Measurements from ENCODE around the gene PARVA. TPM values are rescaled to one million over a fixed set of nuclear protein-coding genes. Genes with fewer than 3 reads are reported as not detected.

Gene PARVA
- total RNA-seq, 1 experiment from 2014 or later, result 18.1 TPM

GRCh38 chr11:12444601-12445000 lies 67.2 kb downstream of the PARVA start:
- Histone ChIP-seq H3K23ac (ENCODE audit: insufficient read length, low read depth, low read length) (no peak overlapping the region), H3K79me1 (ENCODE audit: insufficient read depth, low read depth, low read length, poor library complexity, severe bottlenecking) (no peaks in the 10 kb centered on the region), H3K4me2 (ENCODE audit: insufficient read depth, insufficient read length, low read length) (no peak overlapping the region), H2AFZ (ENCODE audit: low read length) (no peak overlapping the region), H2BK20ac (ENCODE audit: low read depth, low read length, poor library complexity, severe bottlenecking) (no peak overlapping the region), H3K9me3 (ENCODE audit: control insufficient read depth, low read depth, low read length) (no peaks in the 10 kb centered on the region), H4K5ac (ENCODE audit: insufficient read length, low read depth, low read length) (no peak overlapping the region), H3K27ac (ENCODE audit: insufficient read length, low read depth, low read length) (no peak overlapping the region), H3K9ac (ENCODE audit: extremely low read depth, insufficient read length, low read length) (no peak overlapping the region), H4K8ac (replicated peaks; ENCODE audit: insufficient read length, low read depth, low read length) (no peak overlapping the region), H3K79me2 (ENCODE audit: insufficient read depth, low read length) (no peaks in the 10 kb centered on the region), H3K18ac (ENCODE audit: insufficient read length, low read depth, low read length) (no peak overlapping the region), H3K4ac (ENCODE audit: low read depth, low read length) (no peak overlapping the region), H2AK5ac (ENCODE audit: insufficient read length, low read length) (no peak overlapping the region), H3K14ac (ENCODE audit: insufficient read depth, low read length) (no peak overlapping the region), H2BK120ac (ENCODE audit: low read depth, low read length, poor library complexity, severe bottlenecking) (no peak overlapping the region), H3K4me1 (ENCODE audit: insufficient read depth, low read length) (peaks cover 3% of the 10 kb centered on the region; the same call in 1 of the 2 replicates), H2BK5ac (ENCODE audit: insufficient read length, low read length) (no peak overlapping the region), H3K23me2 (ENCODE audit: insufficient read length, low read depth, low read length, poor library complexity, severe bottlenecking) (no peaks in the 10 kb centered on the region), H3K27me3 (ENCODE audit: insufficient read depth, low read length) (no peaks in the 10 kb centered on the region), H4K91ac (ENCODE audit: insufficient read length, low read depth, low read length) (no peak overlapping the region), H3K56ac (ENCODE audit: insufficient read length, low read depth, low read length) (no peak overlapping the region), H2BK15ac (ENCODE audit: low read depth, low read length) (no peak overlapping the region), H4K20me1 (ENCODE audit: control insufficient read depth, insufficient read depth, insufficient read length) (no peaks in the 10 kb centered on the region), H3T11ph (ENCODE audit: low read length) (no peak overlapping the region), H2BK12ac (ENCODE audit: insufficient read length, low read depth, low read length) (no peak overlapping the region)
- no CpG with 5 or more reads among the region's 2 CpGs for WGBS (ENCODE audit: extremely low coverage, insufficient read length, low lambda C conversion rate)
- Mint-ChIP-seq H3K9me3 (peaks cover 8 to 9% of the 10 kb centered on the region in 2 experiments; a peak in 4 of 5 replicates), H3K27ac (no peak overlapping the region), H3K4me1 (peaks cover 5 to 6% of the 10 kb centered on the region in 2 experiments), H3K27me3 (ENCODE audit: low read depth) (no peaks in the 10 kb centered on the region), H3K4me3 (no peak overlapping the region), H3K36me3 (ENCODE audit: insufficient read depth in 1 of 3, low read depth in 3 of 3) (peaks cover 7 to 9% (median 8%) of the 10 kb centered on the region in 3 experiments; a peak in 5 of 7 replicates)
- no peak for TF ChIP-seq CTCF (conservative IDR thresholded peaks at IDR 0.05)
- DNase-seq, result no peak
